Central memory CD8-positive, alpha-beta T cell (primary cell): ENCODE data around the gene PPP6R3.
"Not testable (repeated sequence)": the region's sequence is repeated elsewhere in the genome, so short reads cannot be mapped to it uniquely, and the experiment has no call there.

ENCODE experiments used
- ATAC-seq: fragments of 150-1000 bp; cut with Tn5 transposase; replicated peaks from 2 replicates; pipeline ENCODE4 v1.10.0; 2022; ENCODE audit warnings: mild to moderate bottlenecking, moderate FRiP score, moderate number of reproducible peaks; ENCODE audit not compliant: poor library complexity, severe bottlenecking; ENCODE audit errors: extremely low read depth
- DNase-seq, 2 donors: peaks; one replicate each; pipeline ENCODE4 v3.0.0; 2021; ENCODE audit warnings: low spot score in 2 of 2
- H3K27ac Mint-ChIP-seq: one replicate; pipeline ENCODE4 v1.8.0; 2022; ENCODE audit warnings: low read depth, mild to moderate bottlenecking, moderate library complexity, mixed read lengths
- H3K27me3 Mint-ChIP-seq: one replicate; pipeline ENCODE4 v1.8.0; 2022; ENCODE audit warnings: mixed read lengths
- H3K36me3 Mint-ChIP-seq: one replicate; pipeline ENCODE4 v1.8.0; 2022; ENCODE audit warnings: mild to moderate bottlenecking, moderate library complexity, mixed read lengths; ENCODE audit not compliant: insufficient read depth
- H3K4me1 Mint-ChIP-seq: one replicate; pipeline ENCODE4 v1.8.0; 2022; ENCODE audit warnings: mixed read lengths
- H3K4me3 Mint-ChIP-seq: one replicate; pipeline ENCODE4 v1.8.0; 2022; ENCODE audit warnings: mild to moderate bottlenecking, moderate library complexity, mixed read lengths
- H3K9me3 Mint-ChIP-seq: one replicate; pipeline ENCODE4 v1.8.0; 2022; ENCODE audit warnings: mixed read lengths

Gene PPP6R3

GRCh38 chr11:68468217-68468828 lies 7.8 kb downstream of the PPP6R3 start:
- H3K9me3 Mint-ChIP-seq: no peaks in the 10 kb centered on the region
- H3K4me3 Mint-ChIP-seq: peak overlapping the region; percentile 51
- peaks cover 19% of the 10 kb centered on the region for H3K36me3 Mint-ChIP-seq
- ATAC-seq (peak; percentile 39), DNase-seq (no peak)
- H3K4me1 Mint-ChIP-seq: peaks cover 90% of the 10 kb centered on the region
- H3K27me3 Mint-ChIP-seq: no peaks in the 10 kb centered on the region
- H3K27ac Mint-ChIP-seq: peak overlapping the region; percentile 80

GRCh38 chr11:68469122-68469521 lies 8.6 kb downstream of the PPP6R3 start:
- Mint-ChIP-seq H3K4me1 (peaks cover 90% of the 10 kb centered on the region), H3K4me3 (no peak overlapping the region), H3K27me3 (no peaks in the 10 kb centered on the region), H3K9me3 (no peaks in the 10 kb centered on the region), H3K27ac (peak overlapping the region; percentile 80), H3K36me3 (peaks cover 22% of the 10 kb centered on the region)
- no peak for DNase-seq
- no peak for ATAC-seq

GRCh38 chr11:68469642-68470041 lies 9.1 kb downstream of the PPP6R3 start:
- ATAC-seq: no peak
- Mint-ChIP-seq H3K4me1 (peaks cover 89% of the 10 kb centered on the region), H3K9me3 (no peaks in the 10 kb centered on the region), H3K4me3 (peak overlapping the region; percentile 78), H3K27ac (peak overlapping the region; percentile 88), H3K36me3 (peaks cover 22% of the 10 kb centered on the region), H3K27me3 (no peaks in the 10 kb centered on the region)
- no peak for DNase-seq

- Mint-ChIP-seq H3K9me3 (no peaks in the 10 kb centered on the region), H3K36me3 (peaks cover 22% of the 10 kb centered on the region), H3K27ac (peak overlapping the region; percentile 88), H3K4me1 (peaks cover 86% of the 10 kb centered on the region), H3K4me3 (peak overlapping the region; percentile 78), H3K27me3 (no peaks in the 10 kb centered on the region)
- DNase-seq: no peak
- no peak for ATAC-seq
Observed at GRCh38 chr11:68470304-68470811, 9.8 kb downstream of the PPP6R3 start.

GRCh38 chr11:68471360-68472340 lies 11.1 kb downstream of the PPP6R3 start:
- DNase-seq: peak in 1 of 2 donors; percentile 27
- no peaks in the 10 kb centered on the region for H3K27me3 Mint-ChIP-seq
- H3K4me1 Mint-ChIP-seq: peaks cover 78% of the 10 kb centered on the region
- H3K27ac Mint-ChIP-seq: peak overlapping the region; percentile 88
- ATAC-seq: peak; percentile 83
- H3K9me3 Mint-ChIP-seq: no peaks in the 10 kb centered on the region
- peak overlapping the region; percentile 78 for H3K4me3 Mint-ChIP-seq
- peaks cover 22% of the 10 kb centered on the region for H3K36me3 Mint-ChIP-seq

GRCh38 chr11:68472778-68473177 lies 12.2 kb downstream of the PPP6R3 start:
- H3K4me3 Mint-ChIP-seq: peak overlapping the region; percentile 78
- no peak overlapping the region for H3K27ac Mint-ChIP-seq
- no peaks in the 10 kb centered on the region for H3K9me3 Mint-ChIP-seq
- H3K4me1 Mint-ChIP-seq: peaks cover 81% of the 10 kb centered on the region
- no peaks in the 10 kb centered on the region for H3K27me3 Mint-ChIP-seq
- no peak for ATAC-seq
- no peak for DNase-seq
- peaks cover 20% of the 10 kb centered on the region for H3K36me3 Mint-ChIP-seq

GRCh38 chr11:68473693-68474092 lies 13.1 kb downstream of the PPP6R3 start:
- peaks cover 24% of the 10 kb centered on the region for H3K36me3 Mint-ChIP-seq
- no peaks in the 10 kb centered on the region for H3K27me3 Mint-ChIP-seq
- H3K9me3 Mint-ChIP-seq: no peaks in the 10 kb centered on the region
- ATAC-seq (no peak), DNase-seq (no peak)
- peak overlapping the region; percentile 3 for H3K27ac Mint-ChIP-seq
- H3K4me3 Mint-ChIP-seq: peak overlapping the region; percentile 8
- H3K4me1 Mint-ChIP-seq: peaks cover 79% of the 10 kb centered on the region

- DNase-seq, H3K4me3 Mint-ChIP-seq, H3K9me3 Mint-ChIP-seq, H3K27me3 Mint-ChIP-seq, H3K27ac Mint-ChIP-seq, ATAC-seq: not testable (repeated sequence)
- Mint-ChIP-seq H3K36me3 (peaks cover 25% of the 10 kb centered on the region), H3K4me1 (peaks cover 78% of the 10 kb centered on the region)
Observed at GRCh38 chr11:68475626-68476025, 15.1 kb downstream of the PPP6R3 start.

GRCh38 chr11:68479390-68479789 lies 18.8 kb downstream of the PPP6R3 start:
- Mint-ChIP-seq H3K4me3 (no peak overlapping the region), H3K36me3 (peaks cover 8% of the 10 kb centered on the region), H3K27me3 (no peaks in the 10 kb centered on the region), H3K27ac (peak overlapping the region; percentile 35), H3K4me1 (peaks cover 77% of the 10 kb centered on the region), H3K9me3 (no peaks in the 10 kb centered on the region)
- ATAC-seq (no peak), DNase-seq (no peak)

- Mint-ChIP-seq H3K27me3 (no peaks in the 10 kb centered on the region), H3K4me1 (peaks cover 76% of the 10 kb centered on the region), H3K4me3 (no peak overlapping the region), H3K36me3 (peaks cover 8% of the 10 kb centered on the region), H3K9me3 (no peaks in the 10 kb centered on the region), H3K27ac (peak overlapping the region; percentile 35)
- no peak for DNase-seq
- no peak for ATAC-seq
Observed at GRCh38 chr11:68480193-68480592, 19.6 kb downstream of the PPP6R3 start.

GRCh38 chr11:68480852-68481510 lies 20.4 kb downstream of the PPP6R3 start:
- ATAC-seq: no peak

GRCh38 chr11:68481579-68482240 lies 21.2 kb downstream of the PPP6R3 start:
- Mint-ChIP-seq H3K27ac (no peak overlapping the region), H3K9me3 (no peaks in the 10 kb centered on the region), H3K36me3 (peaks cover 9% of the 10 kb centered on the region), H3K4me1 (peaks cover 82% of the 10 kb centered on the region), H3K27me3 (no peaks in the 10 kb centered on the region), H3K4me3 (peak overlapping the region; percentile 4)
- ATAC-seq: no peak
- DNase-seq: no peak

More at GRCh38 chr11:68480852-68481510, 20.4 kb downstream of the PPP6R3 start:
- Mint-ChIP-seq H3K4me1 (peaks cover 79% of the 10 kb centered on the region), H3K9me3 (no peaks in the 10 kb centered on the region), H3K36me3 (peaks cover 7% of the 10 kb centered on the region), H3K27me3 (no peaks in the 10 kb centered on the region), H3K27ac (peak overlapping the region; percentile 35), H3K4me3 (peak overlapping the region; percentile 4)
- no peak for DNase-seq
